Body of pancreas (tissue), 4 donors: ENCODE data around the gene TPO. TPM values are rescaled to one million over a fixed set of nuclear protein-coding genes. Genes with fewer than 3 reads are reported as not detected.

Source experiments
- ATAC-seq: fragments of 150-250 bp; one replicate; pipeline ENCODE4 v1.9.1; 2016
- DNase-seq, 4 donors: peaks; one replicate each; pipeline ENCODE4 v3.0.0-alpha.2; 2019
- H3K27ac ChIP-seq, 4 donors: fragments of 200-600 bp; sonication (generic); 1 replicate in 3 of 4; 2 replicates in 1 of 4; pipeline versions ENCODE4 v1.5.1 to v1.6.1; 2016 to 2019; ENCODE audit warnings: mild to moderate bottlenecking in 1 of 4, mixed read lengths in 1 of 4, moderate library complexity in 1 of 4
- H3K27me3 ChIP-seq, 2 donors: fragments of 200-600 bp; sonication (generic); one replicate each; pipeline ENCODE4 v1.6.0; 2016; ENCODE audit warnings: mild to moderate bottlenecking in 1 of 2
- H3K36me3 ChIP-seq, 2 donors: fragments of 200-600 bp; sonication (generic); replicated peaks in 1 of 2; 2 replicates each; pipeline ENCODE4 v1.5.1; 2016; ENCODE audit warnings: low read depth in 2 of 2; ENCODE audit not compliant: insufficient read depth in 1 of 2
- H3K4me1 ChIP-seq: fragments of 200-600 bp; sonication (generic); one replicate; pipeline ENCODE4 v1.6.0; 2016
- H3K4me3 ChIP-seq, 2 donors: fragments of 200-600 bp; sonication (generic); 1 replicate in 1 of 2; 2 replicates in 1 of 2; pipeline ENCODE4 v1.5.1; 2016 to 2019
- H3K9me3 ChIP-seq, 3 donors: fragments of 200-600 bp; sonication (generic); 1 replicate in 2 of 3; 2 replicates in 1 of 3; pipeline ENCODE4 v1.5.1; 2016
- POLR2A ChIP-seq, 3 donors: fragments of 450-650 bp; IDR thresholded peaks; one replicate each; pipeline ENCODE4 v1.6.1; 2016; ENCODE audit warnings: antibody characterized with exemption in 3 of 3, mild to moderate bottlenecking in 2 of 3
- WGBS, 2 donors: methylation state at CpG; one replicate each; pipeline ENCODE4 v1.1.5; 2017; 5-methylcytosine and 5-hydroxymethylcytosine counted together
- intact Hi-C: fragments of 100-400 bp; cut with DNase I; formaldehyde crosslinking; loops from one replicate; pipeline ENCODE4 v1.15.1; 2023
- total RNA-seq, 2 donors: library from RNA; depleted of rRNA; stranded (reverse); fragments of >200 nt; gene quantifications; one replicate each; pipeline ENCODE4 v1.1.0, GENCODE V29; 2016
- TF ChIP-seq, protein P1 (sequence below), 7 experiments: fragments of 450-650 bp in 4 of 7; fragments of 200-600 bp in 3 of 7; sonication (generic) in 3 of 7; IDR thresholded peaks; one replicate each; pipeline ENCODE4 v1.5.1; 2016 to 2019; ENCODE audit warnings: antibody characterized with exemption in 7 of 7

TPO gene
- total RNA-seq, 2 donors from 2014 or later, result 1.0 to 4.3 TPM

DNA sequence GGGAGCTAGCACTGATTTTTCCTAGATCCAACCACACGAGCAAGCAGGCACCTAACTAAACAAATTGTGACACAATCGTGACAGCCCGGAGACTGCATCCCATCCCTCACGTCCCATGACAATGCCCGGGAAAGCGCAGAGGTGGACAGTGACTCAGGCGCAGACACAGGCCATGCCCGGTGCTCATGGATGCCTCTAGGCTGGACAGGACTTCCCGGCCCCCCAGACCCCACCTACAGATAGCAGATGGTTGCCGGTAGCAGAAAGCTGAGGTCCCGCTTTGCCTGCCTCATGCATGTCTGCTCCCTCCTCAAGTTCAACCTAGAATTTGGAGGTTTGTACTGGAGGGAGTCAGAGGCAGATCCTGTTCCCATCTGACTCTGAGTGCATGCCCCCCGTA is 81.0 kb downstream of the TPO start:
- ATAC-seq, result no peak
- no peaks in the 10 kb centered on the region for H3K36me3 ChIP-seq
- 62 to 73% methylated on average over 7 to 12 of the region's 12 CpGs for WGBS, 2 donors

DNA sequence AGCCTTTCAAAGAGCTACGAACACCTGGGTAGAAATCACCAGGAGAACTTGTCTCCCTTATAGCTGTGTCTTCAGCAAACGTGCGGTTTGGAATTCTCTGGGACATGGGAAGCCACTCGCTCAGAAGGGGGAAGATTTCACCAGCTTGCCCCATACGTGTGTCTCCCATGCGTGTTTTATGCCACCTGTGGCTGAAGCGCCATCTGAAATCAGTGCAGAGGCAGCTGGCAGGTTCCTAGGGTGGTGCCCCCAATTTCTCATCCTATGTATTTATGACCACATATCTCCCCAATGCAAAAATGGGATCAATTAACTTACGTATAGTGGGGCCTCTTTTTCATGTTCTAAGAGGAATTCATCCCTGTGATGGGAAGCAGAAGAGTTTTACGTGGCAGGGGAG is 81.6 kb downstream of the TPO start:
- H3K36me3 ChIP-seq, result no peaks in the 10 kb centered on the region
- DNase-seq (no peak), ATAC-seq (no peak)
- no peaks in the 10 kb centered on the region for H3K4me1 ChIP-seq
- 80 to 88% methylated on average over 8 to 9 of the region's 9 CpGs for WGBS, 2 donors
- intact Hi-C loops, result no loop called here
- no peaks in the 10 kb centered on the region for H3K27me3 ChIP-seq
- TF ChIP-seq, protein P1, sequence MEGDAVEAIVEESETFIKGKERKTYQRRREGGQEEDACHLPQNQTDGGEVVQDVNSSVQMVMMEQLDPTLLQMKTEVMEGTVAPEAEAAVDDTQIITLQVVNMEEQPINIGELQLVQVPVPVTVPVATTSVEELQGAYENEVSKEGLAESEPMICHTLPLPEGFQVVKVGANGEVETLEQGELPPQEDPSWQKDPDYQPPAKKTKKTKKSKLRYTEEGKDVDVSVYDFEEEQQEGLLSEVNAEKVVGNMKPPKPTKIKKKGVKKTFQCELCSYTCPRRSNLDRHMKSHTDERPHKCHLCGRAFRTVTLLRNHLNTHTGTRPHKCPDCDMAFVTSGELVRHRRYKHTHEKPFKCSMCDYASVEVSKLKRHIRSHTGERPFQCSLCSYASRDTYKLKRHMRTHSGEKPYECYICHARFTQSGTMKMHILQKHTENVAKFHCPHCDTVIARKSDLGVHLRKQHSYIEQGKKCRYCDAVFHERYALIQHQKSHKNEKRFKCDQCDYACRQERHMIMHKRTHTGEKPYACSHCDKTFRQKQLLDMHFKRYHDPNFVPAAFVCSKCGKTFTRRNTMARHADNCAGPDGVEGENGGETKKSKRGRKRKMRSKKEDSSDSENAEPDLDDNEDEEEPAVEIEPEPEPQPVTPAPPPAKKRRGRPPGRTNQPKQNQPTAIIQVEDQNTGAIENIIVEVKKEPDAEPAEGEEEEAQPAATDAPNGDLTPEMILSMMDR (IDR thresholded peaks at IDR 0.05), result no peak
- no peak for TF ChIP-seq POLR2A (IDR thresholded peaks at IDR 0.05)
- no peaks in the 10 kb centered on the region for H3K9me3 ChIP-seq
- H3K4me3 ChIP-seq, result no peak overlapping the region
- H3K27ac ChIP-seq, result no peak overlapping the region

More for the DNA sequence above, 81.0 kb downstream of the TPO start:
- no peak overlapping the region for H3K4me3 ChIP-seq
- H3K27me3 ChIP-seq, result no peaks in the 10 kb centered on the region
- no peak for DNase-seq
- TF ChIP-seq POLR2A (IDR thresholded peaks at IDR 0.05), result no peak
- TF ChIP-seq, protein P1 (IDR thresholded peaks at IDR 0.05), result no peak
- H3K4me1 ChIP-seq, result no peaks in the 10 kb centered on the region
- intact Hi-C loops, result no loop called here
- H3K9me3 ChIP-seq, result no peaks in the 10 kb centered on the region
- no peak overlapping the region for H3K27ac ChIP-seq

DNA sequence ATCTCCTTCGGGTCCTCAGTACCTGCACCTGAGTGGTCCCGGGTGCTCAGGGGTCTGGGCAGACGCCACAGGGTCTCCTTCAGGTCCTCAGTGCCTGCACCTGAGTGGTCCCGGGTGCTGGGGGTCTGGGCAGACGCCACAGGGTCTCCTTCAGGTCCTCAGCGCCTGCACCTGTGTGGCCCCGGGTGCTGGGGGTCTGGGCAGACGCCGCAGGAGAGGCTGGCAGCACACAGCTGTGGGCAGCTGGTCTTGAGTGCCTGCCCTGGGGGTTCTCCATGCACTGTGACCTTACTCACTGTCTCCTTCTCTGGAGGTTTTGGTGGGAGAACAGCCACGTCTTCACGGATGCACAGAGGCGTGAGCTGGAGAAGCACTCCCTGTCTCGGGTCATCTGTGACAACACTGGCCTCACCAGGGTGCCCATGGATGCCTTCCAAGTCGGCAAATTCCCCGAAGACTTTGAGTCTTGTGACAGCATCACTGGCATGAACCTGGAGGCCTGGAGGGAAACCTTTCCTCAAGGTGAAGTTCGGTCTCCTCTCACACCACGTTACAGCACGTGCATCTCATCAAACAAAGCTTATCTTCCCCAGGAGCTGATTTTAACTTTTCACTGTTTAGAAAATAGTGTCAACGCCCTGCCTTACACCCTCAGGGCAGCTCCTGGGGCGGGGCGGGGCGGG is 82.6 kb downstream of the TPO start:
- ATAC-seq, result no peak
- Histone ChIP-seq H3K27ac (no peak overlapping the region), H3K9me3 (no peaks in the 10 kb centered on the region), H3K4me1 (no peaks in the 10 kb centered on the region), H3K36me3 (no peaks in the 10 kb centered on the region), H3K27me3 (no peaks in the 10 kb centered on the region), H3K4me3 (no peak overlapping the region)
- 77 to 85% methylated on average over 12 to 22 of the region's 22 CpGs for WGBS, 2 donors
- no peak for TF ChIP-seq POLR2A (IDR thresholded peaks at IDR 0.05)
- TF ChIP-seq, protein P1 (IDR thresholded peaks at IDR 0.05), result no peak
- intact Hi-C loops, result no loop called here
- no peak for DNase-seq

DNA sequence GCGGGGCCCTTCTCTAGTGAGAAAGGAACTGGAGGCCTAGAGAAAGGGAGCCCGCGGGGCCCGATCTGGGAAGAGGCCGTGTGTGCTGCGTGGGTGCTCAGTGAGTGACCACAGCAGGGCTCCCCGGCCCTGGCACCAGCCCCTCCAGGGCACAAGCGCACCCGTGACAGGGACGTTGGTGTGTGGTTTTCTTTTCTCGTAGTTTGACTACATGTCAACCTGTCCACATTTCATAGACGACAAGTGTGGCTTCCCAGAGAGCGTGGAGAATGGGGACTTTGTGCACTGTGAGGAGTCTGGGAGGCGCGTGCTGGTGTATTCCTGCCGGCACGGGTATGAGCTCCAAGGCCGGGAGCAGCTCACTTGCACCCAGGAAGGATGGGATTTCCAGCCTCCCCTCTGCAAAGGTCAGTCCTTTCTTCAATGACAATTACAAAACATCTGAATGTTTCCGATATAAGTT is 83.1 kb downstream of the TPO start:
- intact Hi-C loops, result no loop called here
- Histone ChIP-seq H3K4me1 (no peaks in the 10 kb centered on the region), H3K27ac (no peak overlapping the region), H3K36me3 (no peaks in the 10 kb centered on the region), H3K27me3 (no peaks in the 10 kb centered on the region), H3K4me3 (no peak overlapping the region), H3K9me3 (no peaks in the 10 kb centered on the region)
- TF ChIP-seq, protein P1 (IDR thresholded peaks at IDR 0.05), result no peak
- no peak for TF ChIP-seq POLR2A (IDR thresholded peaks at IDR 0.05)
- DNase-seq (no peak), ATAC-seq (no peak)
- WGBS, 2 donors, result 84 to 90% methylated on average over 19 of the region's 19 CpGs

DNA sequence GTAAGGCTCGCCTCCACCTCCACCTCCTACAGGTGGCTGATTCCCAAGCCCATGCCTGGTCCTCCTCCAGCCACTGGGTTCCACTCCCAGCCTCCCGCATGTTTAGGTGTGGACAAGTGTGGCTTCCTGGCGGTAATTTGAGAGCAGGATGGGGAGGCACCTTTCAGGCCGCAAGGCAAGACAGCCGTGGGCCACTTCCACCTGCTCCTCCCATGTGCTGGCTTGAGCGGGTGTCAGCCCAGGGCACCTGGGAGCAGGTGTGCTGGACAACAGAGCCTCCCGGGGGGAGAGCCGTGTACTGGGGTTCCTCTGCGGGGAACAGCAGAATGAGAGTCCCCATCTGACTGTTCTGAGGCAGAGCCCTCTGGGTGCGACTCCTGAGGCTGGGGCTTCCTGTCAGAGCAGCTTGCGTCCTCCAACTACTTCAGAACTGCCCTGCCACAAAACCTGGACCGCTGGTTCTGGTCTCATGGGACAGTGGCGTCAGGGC is 83.9 kb downstream of the TPO start:
- no peaks in the 10 kb centered on the region for H3K27me3 ChIP-seq
- H3K4me1 ChIP-seq, result no peaks in the 10 kb centered on the region
- peak in 3 of 4 donors; percentile 10 to 63 (median 30) for DNase-seq
- H3K36me3 ChIP-seq, result no peaks in the 10 kb centered on the region
- no peak overlapping the region for H3K4me3 ChIP-seq
- H3K27ac ChIP-seq, result no peak overlapping the region
- TF ChIP-seq, protein P1 (IDR thresholded peaks at IDR 0.05), result no peak
- TF ChIP-seq POLR2A (IDR thresholded peaks at IDR 0.05), result no peak
- intact Hi-C loops, result no loop called here
- 49 to 51% methylated on average over 7 to 13 of the region's 13 CpGs for WGBS, 2 donors
- no peaks in the 10 kb centered on the region for H3K9me3 ChIP-seq
- ATAC-seq, result no peak
